HG03025 (cell line): ENCODE data around the gene ANKS1B.
A peak's percentile ranks its signal among the peaks of the same experiment; 100 is the strongest.
"Not testable (repeated sequence)": the region's sequence is repeated elsewhere in the genome, so short reads cannot be mapped to it uniquely, and the experiment has no call there.

Experiments
- ATAC-seq: cut with Tn5 transposase; IDR thresholded peaks from one replicate; pipeline ENCODE4 v1.9.1; 2021; ENCODE audit warnings: mild to moderate bottlenecking, moderate library complexity; ENCODE audit not compliant: unreplicated experiment, low FRiP score

Gene ANKS1B

DNA sequence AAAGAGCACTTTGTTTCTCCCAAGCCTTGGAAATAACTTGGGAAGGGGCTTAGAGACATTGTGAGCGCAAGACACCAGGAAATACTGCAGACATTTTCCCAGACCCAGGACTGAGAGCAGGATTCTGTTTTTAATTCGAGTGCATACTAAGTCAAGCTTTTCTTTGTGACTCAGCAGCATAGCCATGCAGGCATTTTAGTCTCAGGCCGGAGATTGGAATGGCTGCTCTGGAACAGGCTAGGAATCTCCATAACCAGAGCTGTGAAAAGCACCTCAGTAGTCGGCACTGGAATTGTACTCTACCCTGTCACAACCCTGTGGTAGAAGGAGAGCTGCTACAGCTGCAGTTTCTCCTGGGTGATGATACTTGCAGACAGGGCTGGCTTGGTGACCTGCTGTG is 366.1 kb downstream of the ANKS1B start:
- ATAC-seq, result no peak

DNA sequence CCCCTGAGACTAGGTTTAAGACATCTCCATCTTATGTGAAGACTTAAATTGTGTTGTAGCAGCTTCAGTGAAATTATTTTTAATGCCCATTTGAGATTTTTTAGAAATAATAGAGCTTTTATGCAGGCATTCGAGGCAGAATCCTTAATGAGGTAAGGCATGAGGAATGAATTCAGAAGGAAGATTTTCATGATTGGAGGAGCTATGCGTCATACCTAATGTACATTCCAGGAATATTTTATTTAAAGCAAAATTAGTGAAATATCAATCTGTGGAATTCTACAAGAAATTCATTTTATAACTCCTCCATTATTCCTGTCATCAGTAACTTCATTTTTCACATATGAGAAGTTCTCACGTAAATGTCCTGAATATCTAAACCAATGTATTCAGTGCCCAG is 373.1 kb downstream of the ANKS1B start:
- no peak for ATAC-seq

DNA sequence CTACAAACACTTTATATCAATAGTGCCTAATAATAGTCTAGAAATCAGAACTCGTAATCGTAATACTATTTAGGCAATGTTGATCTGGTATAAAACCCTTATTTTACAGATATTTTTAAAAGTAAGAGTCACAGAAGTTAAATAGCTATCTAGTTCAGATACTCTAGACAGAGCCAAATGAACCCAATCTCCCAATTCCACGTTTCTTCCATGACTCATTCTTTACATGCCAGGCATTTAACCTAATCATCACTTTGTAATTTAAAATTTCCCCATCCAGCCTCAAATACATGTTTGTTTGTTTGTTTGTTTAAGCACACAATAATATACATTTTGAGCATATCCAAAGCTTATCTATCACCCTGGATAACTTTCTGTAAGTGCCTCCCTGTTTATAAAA is 373.6 kb downstream of the ANKS1B start:
- no peak for ATAC-seq

DNA sequence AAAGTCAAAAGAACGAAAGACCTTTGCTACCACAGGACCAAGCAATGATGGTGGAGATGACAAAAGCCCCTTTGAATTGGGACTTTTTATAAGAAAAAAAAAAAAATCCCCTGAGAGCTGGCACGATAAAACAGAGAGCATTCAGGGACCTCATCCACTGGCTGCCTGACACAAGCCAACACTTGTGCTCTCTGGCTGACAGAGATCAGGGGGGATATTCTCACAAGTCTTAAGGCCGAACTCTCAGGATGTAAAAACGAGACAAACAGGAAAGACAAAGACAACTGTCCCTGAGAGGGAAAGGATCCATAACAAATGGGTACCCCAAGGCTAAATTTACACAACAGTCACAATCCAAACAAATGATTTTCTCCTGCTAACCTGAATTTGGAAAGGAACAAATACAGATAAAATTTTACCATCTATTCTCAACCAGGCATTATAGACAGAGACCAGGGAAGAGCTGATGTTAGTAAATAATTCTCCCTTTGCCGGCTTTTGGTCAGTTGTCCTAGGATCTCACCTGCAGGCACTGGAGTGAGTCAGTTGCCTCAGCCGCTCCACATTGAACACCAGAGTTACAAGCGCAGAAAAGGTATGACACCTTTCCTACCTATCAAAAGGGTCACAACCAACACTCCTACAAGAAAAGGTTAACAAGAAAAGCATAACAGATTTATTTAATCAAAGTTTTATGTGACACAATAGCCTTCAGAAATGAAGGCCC is 375.1 kb downstream of the ANKS1B start:
- ATAC-seq, result no peak

DNA sequence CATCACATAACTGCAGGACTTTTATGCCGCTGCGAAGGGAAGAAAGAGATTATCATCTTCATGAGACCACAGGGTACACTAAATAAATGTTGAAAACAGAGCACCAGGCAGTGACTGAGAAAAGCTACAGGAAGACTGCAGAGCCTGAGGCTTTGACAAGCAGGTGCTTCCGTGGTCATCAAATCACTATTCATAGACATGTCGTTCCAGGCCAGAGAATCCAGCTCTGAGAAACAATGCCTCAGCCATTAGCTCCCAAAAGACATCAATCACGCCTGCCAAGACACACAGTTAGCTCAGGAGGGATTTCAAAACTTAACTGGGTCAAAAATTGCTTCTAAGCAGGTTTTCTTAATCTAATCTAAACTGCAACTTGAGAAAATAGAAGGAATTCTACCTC is 384.3 kb downstream of the ANKS1B start:
- no peak for ATAC-seq

DNA sequence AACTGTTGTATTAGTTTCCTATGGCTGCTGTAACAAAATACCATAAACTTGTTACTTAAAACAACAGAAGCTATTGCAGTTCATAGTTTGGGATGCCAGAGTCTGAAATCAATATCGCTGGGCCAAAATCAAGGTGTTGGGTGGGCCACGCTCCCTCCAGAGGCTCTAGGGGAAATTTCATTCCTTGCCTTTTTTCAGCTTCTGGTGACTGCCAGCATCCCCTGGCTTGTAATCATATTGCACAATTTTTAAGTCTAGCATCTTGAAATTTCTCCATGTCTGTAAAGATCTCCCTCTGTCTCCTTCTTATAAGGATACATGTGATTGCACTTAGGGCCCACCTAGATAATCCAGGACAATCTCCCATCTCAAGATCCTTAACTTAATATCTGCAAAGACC is 386.0 kb downstream of the ANKS1B start:
- no peak for ATAC-seq

DNA sequence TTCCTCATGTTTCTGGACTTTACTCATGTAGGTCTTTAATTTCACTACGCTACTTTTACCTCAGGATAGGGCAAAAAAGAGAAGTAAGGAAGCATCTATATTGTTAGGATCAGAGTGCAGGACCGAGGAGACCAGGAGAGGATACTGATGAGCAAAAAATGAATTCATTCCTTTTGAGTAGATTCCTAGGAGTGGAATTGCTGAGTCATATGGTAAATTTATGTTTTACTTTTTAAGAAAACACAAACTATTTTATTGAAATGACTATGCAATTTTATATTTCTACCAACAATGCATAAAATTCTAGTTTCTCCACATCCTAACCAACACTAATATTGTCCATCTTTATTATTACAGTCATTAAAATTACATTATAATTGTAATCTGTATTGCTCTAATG is 388.0 kb downstream of the ANKS1B start:
- no peak for ATAC-seq

DNA sequence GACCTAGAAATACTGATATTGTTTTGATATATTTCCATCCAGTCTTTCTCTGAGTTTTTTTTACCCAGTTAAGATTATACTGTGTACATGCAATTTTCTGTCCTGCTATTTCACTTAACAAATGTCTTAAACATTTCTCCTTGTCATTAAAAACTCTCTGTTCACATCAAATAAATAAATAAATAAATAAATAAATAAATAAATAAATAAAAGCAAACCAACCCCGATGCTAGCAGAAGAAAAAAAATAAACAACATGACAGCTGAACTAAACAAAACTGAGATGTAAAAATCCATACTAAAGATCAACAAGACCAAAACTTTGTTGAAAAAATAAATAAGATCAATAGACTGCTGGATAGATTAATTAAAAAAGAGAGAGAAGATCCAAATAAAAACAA is 407.6 kb downstream of the ANKS1B start:
- ATAC-seq, result not testable (repeated sequence)

DNA sequence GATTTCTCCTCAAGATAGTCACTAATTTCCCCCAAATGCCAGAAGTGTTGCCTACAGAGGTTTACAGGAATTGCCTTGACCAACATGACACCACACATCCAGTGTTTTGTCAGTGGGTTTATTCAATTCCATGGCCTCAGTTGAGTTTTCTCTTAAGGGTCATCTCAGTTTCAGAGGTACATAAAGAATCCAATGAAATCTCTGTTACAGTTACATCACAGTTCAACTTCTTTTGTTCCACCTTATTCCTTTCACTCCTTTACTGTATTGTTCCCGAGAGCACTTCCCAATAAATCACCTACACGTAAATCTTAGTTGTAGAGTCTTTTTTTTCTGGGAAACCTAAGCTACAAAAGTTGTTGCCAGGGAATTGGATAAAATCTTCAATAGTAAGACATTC is 410.8 kb downstream of the ANKS1B start:
- no peak for ATAC-seq

DNA sequence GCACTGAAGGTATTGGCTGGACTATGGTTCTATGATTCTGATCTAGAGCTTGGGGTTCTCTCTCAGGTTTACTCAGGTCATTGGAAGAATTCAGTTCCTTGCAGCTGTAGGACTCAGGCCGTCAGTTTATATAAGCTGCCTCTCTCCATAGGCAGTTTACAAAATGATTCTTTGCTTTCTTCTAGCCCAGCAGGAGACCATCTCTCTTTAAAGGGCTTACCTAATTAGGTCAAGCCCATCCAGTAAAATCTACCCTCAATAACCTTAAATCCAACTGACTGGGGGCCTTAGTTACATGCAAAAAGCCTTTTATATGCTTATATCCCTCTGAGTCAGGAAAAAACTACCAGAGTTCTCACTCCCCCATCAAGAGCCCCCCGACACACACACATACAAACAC is 417.7 kb downstream of the ANKS1B start:
- no peak for ATAC-seq

DNA sequence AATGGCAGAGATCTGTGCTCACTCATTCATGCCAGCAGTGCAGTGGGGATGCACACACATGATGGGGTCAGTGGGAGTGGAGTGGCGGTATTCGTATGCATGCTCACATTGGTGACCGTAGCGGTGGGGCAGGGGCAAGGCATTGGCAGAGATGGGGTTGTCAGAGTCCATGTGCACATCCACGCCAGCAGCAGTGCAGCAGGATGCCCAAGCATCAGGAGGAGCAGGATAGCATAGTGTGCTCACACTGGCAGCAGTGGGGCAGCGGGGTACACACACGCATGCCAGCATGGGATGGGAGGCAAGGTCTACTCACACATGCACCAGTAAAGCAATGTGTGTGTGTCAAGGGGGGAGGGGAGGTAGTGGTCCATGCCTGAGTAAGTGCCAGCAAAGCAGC is 426.6 kb downstream of the ANKS1B start:
- no peak for ATAC-seq

DNA sequence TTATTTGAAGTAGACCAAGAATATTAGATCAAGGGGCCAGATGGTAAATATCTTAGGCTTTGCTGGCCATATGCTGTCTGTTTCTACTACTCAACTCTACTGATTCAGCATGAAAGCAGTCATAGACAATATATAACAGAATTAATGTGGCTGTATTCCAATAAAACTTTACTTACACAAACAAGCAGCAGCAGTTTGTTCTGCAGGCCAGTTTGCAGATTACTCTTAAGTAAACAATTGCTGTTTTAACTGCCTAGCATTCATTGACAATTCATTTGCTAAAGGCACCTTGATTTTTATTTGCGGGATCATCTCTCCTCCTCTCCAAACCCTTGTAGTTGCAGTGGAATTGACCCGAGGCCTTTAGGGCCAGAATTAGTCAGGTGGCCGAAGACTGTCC is 431.3 kb downstream of the ANKS1B start:
- ATAC-seq, result no peak

DNA sequence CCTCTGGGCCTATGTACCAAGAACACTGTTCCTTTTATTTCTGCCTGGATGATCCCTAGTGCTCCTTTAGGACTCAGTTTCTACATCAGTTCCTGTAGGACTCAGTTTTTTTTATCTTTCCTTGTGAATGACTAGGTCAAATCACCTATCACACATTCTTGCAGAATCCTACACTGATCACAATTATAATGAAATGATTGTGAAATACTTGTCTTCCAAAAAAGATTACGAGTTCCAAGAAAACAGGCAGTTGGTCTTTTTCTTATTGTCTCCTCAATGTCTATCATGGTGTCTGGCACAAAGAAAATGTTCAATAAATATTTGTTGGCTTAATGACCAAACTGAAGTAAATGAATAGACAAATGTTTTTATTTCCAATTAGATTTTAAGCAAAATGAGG is 432.7 kb downstream of the ANKS1B start:
- ATAC-seq, result no peak

DNA sequence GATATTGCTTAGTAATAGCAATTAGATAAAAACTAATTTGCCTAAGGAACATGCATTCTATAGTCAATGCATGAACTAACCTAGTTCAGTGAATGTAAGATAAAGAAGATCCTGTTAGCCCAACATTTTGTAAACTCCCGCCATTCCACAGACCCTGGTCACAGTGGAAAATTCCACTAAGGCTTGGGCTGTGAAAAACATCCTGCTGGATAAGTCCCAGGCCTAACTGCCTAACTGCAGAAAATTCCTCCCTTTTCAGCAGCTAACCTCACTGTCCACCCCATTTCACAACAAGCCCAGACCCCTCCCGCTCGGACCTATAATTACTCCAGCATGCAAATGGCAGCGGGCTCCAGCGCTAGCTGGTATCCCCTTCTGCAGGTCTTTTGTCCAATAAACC is 435.1 kb downstream of the ANKS1B start:
- no peak for ATAC-seq

DNA sequence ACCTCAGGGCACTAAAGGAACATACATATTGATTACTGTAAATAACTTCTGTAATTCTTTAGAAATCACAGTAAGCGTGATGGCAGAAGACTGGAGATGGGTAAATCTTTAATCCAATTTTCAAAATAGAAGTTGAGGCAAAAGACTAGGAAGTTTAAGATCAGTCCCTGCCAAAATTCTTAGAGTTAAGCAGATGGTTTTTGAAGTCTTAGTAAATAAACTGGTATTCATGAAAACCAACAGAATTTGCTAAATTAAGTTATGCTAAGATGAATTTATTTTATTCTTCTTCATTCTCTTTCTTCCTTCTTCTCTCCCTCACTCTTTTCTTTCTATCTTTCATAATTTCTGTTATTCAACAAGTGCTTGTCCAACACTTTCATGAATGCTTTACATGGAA is 435.5 kb downstream of the ANKS1B start:
- ATAC-seq, result no peak

DNA sequence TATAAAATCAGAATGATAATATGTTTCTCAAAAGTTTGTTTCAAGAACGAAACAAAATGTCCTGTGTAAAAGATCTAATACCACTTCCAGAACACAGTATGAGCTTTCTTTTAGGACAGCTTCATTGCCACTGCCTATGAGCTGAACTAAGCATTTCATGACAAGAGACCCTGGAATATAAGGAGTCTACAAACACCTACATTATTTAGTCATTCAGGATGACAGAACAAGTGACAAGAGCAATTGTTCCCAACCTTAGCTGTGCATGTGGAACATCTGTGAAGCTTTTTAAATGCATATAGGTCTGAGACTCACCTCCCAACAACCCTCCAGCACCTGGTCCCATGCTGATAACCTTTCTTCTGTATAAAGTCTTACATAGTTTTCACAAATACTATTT is 440.3 kb downstream of the ANKS1B start:
- no peak for ATAC-seq

DNA sequence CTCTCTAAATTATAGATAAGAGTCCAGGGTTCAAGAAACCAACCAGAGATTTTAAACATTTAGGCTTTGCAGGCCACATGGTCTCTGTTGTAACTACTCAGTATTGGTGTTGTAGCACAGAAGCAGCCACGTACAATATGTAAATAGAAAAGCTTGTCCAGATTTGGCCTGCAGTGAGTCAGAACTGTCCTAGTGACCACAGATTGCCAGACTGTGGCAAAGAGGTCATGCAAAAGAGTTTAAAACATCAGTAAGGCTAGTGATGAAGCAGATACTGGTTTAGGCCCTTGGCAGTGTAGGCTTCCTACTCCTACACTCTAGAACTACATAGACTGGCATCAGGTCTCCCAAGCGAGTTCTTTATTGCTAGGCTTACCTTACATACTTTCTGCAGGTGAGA is 454.8 kb downstream of the ANKS1B start:
- ATAC-seq, result peak; percentile 84

DNA sequence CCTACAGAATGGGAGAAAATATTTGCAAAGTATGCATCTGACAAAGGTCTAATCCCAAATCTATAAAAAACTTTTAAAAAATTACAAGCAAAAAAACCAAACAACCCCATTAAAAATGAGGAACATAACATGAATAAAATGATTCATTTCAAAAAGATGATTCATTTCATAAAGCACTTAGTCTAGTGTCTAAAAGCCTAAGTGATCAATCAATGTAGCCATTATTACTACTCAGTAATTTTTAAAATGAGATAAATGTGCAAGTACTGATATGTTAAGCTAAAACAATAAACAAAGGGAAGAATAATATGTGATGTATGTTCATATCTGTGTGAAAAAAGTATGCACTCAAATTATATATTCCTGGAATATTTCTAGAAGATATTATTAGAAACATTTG is 456.3 kb downstream of the ANKS1B start:
- ATAC-seq, result no peak

DNA sequence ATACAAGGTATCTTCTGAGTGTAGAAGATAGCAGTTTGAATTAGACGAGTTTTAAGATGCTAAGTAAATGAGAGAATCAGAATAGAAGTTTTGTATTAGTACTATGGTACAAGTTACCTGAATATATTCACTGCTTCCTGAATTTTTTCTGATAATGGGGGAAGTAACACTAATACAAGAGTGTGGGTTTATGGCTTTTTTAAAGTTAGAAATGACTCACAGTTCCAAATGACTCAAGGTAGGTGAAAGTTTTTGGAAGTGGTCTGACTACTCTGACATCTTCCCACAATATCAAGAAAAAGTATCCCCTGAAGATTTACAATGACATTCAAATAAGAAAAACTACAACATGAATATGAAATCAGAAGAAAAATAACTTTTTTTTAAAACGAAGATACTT is 460.9 kb downstream of the ANKS1B start:
- no peak for ATAC-seq

DNA sequence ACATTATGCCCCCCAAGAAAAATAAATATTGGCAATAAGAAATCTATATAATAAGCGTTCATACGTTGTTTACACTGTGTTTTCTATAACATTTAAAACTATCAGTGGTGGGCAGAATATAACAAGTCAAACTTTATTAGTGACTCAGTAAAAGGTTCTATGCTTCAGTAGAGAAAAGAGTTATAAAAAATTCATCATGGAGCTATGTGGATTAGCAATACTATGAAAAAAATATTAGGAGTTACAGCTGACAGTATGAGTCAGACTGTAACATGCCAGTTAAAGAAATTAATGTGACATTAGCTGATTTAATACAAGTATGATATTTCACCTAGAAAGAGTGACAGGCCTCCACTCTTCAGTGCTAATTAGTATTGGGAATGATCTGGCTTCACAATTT is 462.3 kb downstream of the ANKS1B start:
- ATAC-seq, result no peak

DNA sequence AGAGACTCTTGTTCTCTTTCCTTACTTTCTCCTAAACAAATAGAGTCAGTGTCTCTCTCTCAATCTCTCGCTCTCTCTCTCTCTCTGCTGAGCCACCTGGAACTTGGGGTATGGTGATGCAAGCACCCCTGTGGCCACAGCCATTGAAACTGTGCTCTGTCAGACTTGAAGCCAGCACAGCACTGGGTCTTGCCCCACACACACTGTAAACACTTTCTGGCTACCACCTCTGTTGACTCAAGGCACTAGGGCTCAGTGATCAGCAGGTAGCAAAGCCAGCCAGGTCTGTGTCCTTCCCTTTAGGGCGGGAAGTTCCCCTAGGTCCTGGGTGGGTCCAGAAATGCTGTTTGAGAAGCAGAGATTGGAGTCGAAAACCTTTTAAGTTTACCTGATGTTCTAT is 463.1 kb downstream of the ANKS1B start:
- ATAC-seq, result no peak

DNA sequence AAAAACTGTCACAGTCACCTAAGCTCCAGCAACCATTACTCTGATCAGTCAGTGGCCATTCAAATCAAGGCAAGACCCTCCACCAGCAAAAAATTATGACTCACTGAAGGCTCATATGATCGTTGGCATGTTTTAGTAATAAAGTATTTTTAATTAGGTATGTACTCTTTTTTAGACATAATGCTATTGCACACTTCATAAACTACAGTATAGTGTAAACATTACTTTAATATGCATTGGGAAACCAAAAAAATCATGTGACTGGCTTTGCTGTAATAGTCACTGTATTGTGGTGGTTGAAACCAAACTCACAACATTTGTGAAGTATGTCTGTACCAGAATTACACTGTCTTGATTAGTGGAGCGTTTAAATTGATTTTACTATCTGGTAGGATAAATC is 471.7 kb downstream of the ANKS1B start:
- no peak for ATAC-seq

DNA sequence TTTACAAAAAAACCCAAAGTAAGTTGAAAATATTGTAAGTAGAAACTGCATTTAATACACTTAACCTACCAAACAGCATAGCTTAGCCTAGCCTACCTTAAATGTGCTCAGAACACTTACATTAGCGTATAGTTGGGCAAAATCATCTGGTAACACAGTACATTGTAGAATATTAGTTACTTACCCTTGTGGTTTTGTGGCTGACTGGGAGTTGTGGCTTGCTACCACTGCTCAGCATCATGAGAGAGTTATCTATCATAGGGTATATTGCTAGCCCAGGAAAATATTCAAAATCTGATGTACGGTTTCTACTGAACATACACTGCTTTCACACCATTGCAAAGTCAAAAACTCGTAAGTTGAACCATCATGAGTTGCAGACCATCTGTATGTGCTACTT is 478.9 kb downstream of the ANKS1B start:
- no peak for ATAC-seq
